Endothelial cell of umbilical vein (primary cell): ENCODE measurements around the gene CAMTA1. TPM values are rescaled to one million over a fixed set of nuclear protein-coding genes. Genes with fewer than 3 reads are reported as not detected.

Experiments used
- BruUV-seq: library from RNA; stranded (reverse); fragments of 400-500 nt; replicated peaks from 2 replicates; lab custom pipeline; 2021; lab: Mats Ljungman, UMichigan
- CTCF ChIA-PET: fragments of 300-600, 350-600 bp; sonication (Branson Sonifier 250); formaldehyde crosslinking; loops from one replicate; lab custom pipeline; 2021; ENCODE audit warnings: antibody characterized with exemption, inconsistent platforms; lab: Charles Lee
- POLR2A ChIA-PET: fragments of 300-600, 350-600 bp; sonication (Branson Sonifier 250); formaldehyde crosslinking; loops from one replicate; lab custom pipeline; 2021; ENCODE audit warnings: antibody characterized with exemption, inconsistent platforms; lab: Charles Lee
- DNase-seq: peaks from one replicate; pipeline ENCODE4 v3.0.0-alpha.2; 2011; ENCODE audit warnings: low read depth, low spot score
- FAIRE-seq: peaks from 2 replicates; lab custom pipeline; 2011; peaks lifted over from hg19 to GRCh38; lab: Jason Lieb, UNC
- H2AFZ ChIP-seq: 2 replicates; pipeline ENCODE4 v1.6.0; 2012; ENCODE audit warnings: low read depth, low read length, control low read depth, inconsistent platforms
- H3K27ac ChIP-seq: 2 replicates; pipeline ENCODE4 v1.5.1; 2011; ENCODE audit warnings: low read depth, mild to moderate bottlenecking, control low read depth, low read length, moderate library complexity; ENCODE audit not compliant: insufficient read depth
- H3K27me3 ChIP-seq, 2 experiments: 2 replicates each; pipeline versions ENCODE4 v1.6.0 to v1.6.1; 2011; ENCODE audit warnings: low read length in 2 of 2, mixed read lengths in 1 of 2; ENCODE audit not compliant: control insufficient read depth in 2 of 2, insufficient read depth in 2 of 2
- H3K36me3 ChIP-seq, 2 experiments: 2 replicates in 1 of 2; 3 replicates in 1 of 2; pipeline ENCODE4 v1.5.1; 2011; ENCODE audit warnings: low read length in 2 of 2, mild to moderate bottlenecking in 1 of 2, moderate library complexity in 1 of 2; ENCODE audit not compliant: control insufficient read depth in 2 of 2, insufficient read depth in 2 of 2; ENCODE audit errors: extremely low read depth in 1 of 2
- H3K4me1 ChIP-seq: 3 replicates; pipeline ENCODE4 v1.5.1; 2011; ENCODE audit warnings: mild to moderate bottlenecking, low read length; ENCODE audit not compliant: control insufficient read depth, insufficient read depth; ENCODE audit errors: extremely low read depth
- H3K4me2 ChIP-seq: 2 replicates; pipeline ENCODE4 v1.6.1; 2011; ENCODE audit warnings: low read length, control low read depth, mixed read lengths; ENCODE audit not compliant: insufficient read depth
- H3K4me3 ChIP-seq, 3 experiments: fragments of 200-600 bp in 1 of 3; sonication (generic), shearing (Covaris generic) in 1 of 3; replicated peaks in 1 of 3; 2 replicates each; pipeline ENCODE4 v1.5.1; 2011 to 2016; ENCODE audit warnings: control low read depth in 3 of 3, low read length in 3 of 3, mild to moderate bottlenecking in 2 of 3, inconsistent platforms in 1 of 3, low read depth in 1 of 3, moderate library complexity in 1 of 3; ENCODE audit not compliant: insufficient read depth in 1 of 3
- H3K79me2 ChIP-seq: 2 replicates; pipeline ENCODE4 v1.6.0; 2012; ENCODE audit warnings: low read length, inconsistent platforms; ENCODE audit not compliant: control insufficient read depth, insufficient read depth
- H3K9ac ChIP-seq: replicated peaks from 2 replicates; pipeline ENCODE3; 2011; ENCODE audit warnings: low read length, control low read depth; ENCODE audit not compliant: insufficient read depth; ENCODE audit errors: extremely low read depth
- H3K9me1 ChIP-seq: replicated peaks from 3 replicates; pipeline ENCODE4 v1.6.0; 2011; ENCODE audit warnings: mild to moderate bottlenecking, low read length; ENCODE audit not compliant: control insufficient read depth, insufficient read depth; ENCODE audit errors: extremely low read depth
- H3K9me3 ChIP-seq: replicated peaks from 2 replicates; pipeline ENCODE4 v1.5.1; 2012; ENCODE audit warnings: low read length, inconsistent platforms; ENCODE audit not compliant: control insufficient read depth, insufficient read depth
- H4K20me1 ChIP-seq: replicated peaks from 2 replicates; pipeline ENCODE3; 2011; ENCODE audit warnings: mild to moderate bottlenecking, low read length; ENCODE audit not compliant: control insufficient read depth, insufficient read depth; ENCODE audit errors: extremely low read depth
- EZH2 ChIP-seq: IDR thresholded peaks from 2 replicates; pipeline ENCODE4 v1.6.1; 2012; ENCODE audit warnings: borderline replicate concordance, low read depth, mild to moderate bottlenecking, moderate library complexity, low read length, inconsistent platforms; ENCODE audit not compliant: severe bottlenecking
- FOS ChIP-seq: IDR thresholded peaks from 2 replicates; pipeline ENCODE4 v1.6.1; 2011; ENCODE audit warnings: mild to moderate bottlenecking, low read length, moderate library complexity, borderline replicate concordance; ENCODE audit not compliant: insufficient read depth
- GATA2 ChIP-seq: IDR thresholded peaks from 2 replicates; pipeline ENCODE4 v1.7.0; 2011; ENCODE audit warnings: low read depth, mild to moderate bottlenecking, moderate library complexity, mixed read lengths, low read length; ENCODE audit not compliant: insufficient read length, insufficient read depth
- JUN ChIP-seq: IDR thresholded peaks from 2 replicates; pipeline ENCODE4 v1.6.1; 2011; ENCODE audit warnings: borderline replicate concordance, low read depth; ENCODE audit not compliant: insufficient read length, insufficient read depth
- MYC ChIP-seq: IDR thresholded peaks from one replicate; pipeline ENCODE4 v1.6.1; 2011; ENCODE audit warnings: mild to moderate bottlenecking, low read depth, low read length
- POLR2A ChIP-seq: IDR thresholded peaks from 2 replicates; pipeline ENCODE4 v1.6.1; 2012; ENCODE audit warnings: low read depth, mild to moderate bottlenecking, control low read depth, low read length
- POLR2AphosphoS5 ChIP-seq: IDR thresholded peaks from 2 replicates; pipeline ENCODE4 v1.6.1; 2012; ENCODE audit warnings: low read depth, mild to moderate bottlenecking, control low read depth, low read length, moderate library complexity; ENCODE audit not compliant: insufficient read depth
- dilution Hi-C: fragments of 300-500 bp; cut with MboI; formaldehyde crosslinking; loops from one replicate; pipeline ENCODE4 v1.15.0; 2019; ENCODE audit warnings: low sequenced_read_pairs; ENCODE audit not compliant: extremely low pct_ligation_motif_present
- intact Hi-C: fragments of 100-400 bp; cut with micrococcal nuclease; formaldehyde crosslinking; loops from one replicate; pipeline ENCODE4 v1.10.0; 2022
- polyA plus RNA-seq, 4 experiments: library from polyadenylated mRNA; depleted of rRNA in 3 of 4; stranded (reverse) in 3 of 4; unstranded in 1 of 4; fragments of >200 nt; gene quantifications; 2 replicates each; pipeline versions ENCODE4 v1.2.1 to v1.2.3, GENCODE V29; 2011 to 2012; ENCODE audit warnings: missing spikeins in 1 of 4
- total RNA-seq: library from RNA; stranded (reverse); gene quantifications from 2 replicates; pipeline ENCODE4 v1.2.3, GENCODE V29; 2021
- TF ChIP-seq, protein P1 (sequence below), 2 donors: IDR thresholded peaks; 1 replicate in 1 of 2; 2 replicates in 1 of 2; pipeline ENCODE4 v1.5.1; 2011; ENCODE audit warnings: low read length in 2 of 2, mild to moderate bottlenecking in 2 of 2, moderate library complexity in 2 of 2, control low read depth in 1 of 2, inconsistent platforms in 1 of 2, low read depth in 1 of 2; ENCODE audit not compliant: insufficient read depth in 1 of 2; ENCODE audit errors: extremely low read depth in 1 of 2
- TF ChIP-seq, protein P2 (sequence below): IDR thresholded peaks from 2 replicates; pipeline ENCODE4 v1.6.1; 2011; ENCODE audit not compliant: insufficient read depth, insufficient read length

CAMTA1 gene
- total and polyA plus RNA-seq, 2 donors (not counting 3 experiments of a cell fraction or from before 2014, with no cell fraction given), result 50.8 to 92.7 TPM

DNA sequence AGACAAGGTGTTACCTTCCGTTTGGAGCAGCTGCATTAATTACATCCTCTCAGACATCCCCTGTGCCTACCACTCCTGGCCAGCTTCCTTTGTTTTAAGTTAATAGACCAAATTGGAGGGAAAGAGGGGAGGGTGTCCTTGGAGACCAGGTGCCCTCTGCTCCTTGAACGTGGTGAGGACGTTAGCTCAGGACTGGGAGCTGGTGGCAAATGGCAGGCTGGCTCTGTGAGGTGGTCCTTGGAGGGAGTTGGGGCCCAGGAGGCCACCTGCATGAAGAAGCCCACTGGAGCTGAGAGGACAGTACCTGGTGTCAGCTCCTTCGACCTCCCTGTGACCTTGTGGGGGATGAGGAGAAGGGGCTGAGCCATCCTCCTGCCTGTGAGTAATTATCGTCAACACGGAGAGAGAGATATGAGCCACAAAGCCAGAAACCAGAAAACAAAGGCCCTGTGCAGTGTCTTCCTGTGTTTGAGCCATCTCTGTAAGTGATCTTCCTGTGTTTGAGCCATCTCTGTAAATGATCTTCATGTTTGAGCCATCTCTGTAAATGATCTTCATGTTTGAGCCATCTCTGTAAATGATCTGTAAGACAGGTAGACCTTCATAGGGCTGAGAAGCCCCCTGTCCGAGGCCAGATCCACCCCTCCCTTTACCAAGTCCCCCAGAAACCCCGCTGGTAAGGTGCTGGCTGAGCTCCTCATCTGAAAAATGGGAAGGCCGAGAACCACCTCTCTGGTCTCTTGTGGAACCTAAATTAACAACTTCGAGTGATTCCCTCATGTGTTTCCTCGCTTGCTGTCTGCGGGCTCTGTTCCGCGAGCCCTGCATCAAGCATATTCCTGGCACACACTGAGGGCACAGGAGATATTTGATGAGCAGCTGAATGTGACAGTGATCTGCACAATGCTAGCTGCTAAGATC is 126.0 kb downstream of the CAMTA1 start:
- peak; percentile 14 for DNase-seq
- CTCF ChIA-PET, result interaction anchor here (0.9 to 2.7 kb wide), 5 partner anchors 25 to 191 kb away, joined by 3 to 10 read pairs (median 3); no protein-coding TSS in a partner anchor
- Histone ChIP-seq H3K9me1 (no peaks in the 10 kb centered on the region), H3K4me1 (peaks cover 5% of the 10 kb centered on the region), H3K9ac (no peak overlapping the region), H3K27ac (no peak overlapping the region), H3K27me3 (no peaks in the 10 kb centered on the region), H3K36me3 (no peaks in the 10 kb centered on the region), H3K4me2 (no peak overlapping the region), H2AFZ (no peak overlapping the region), H4K20me1 (no peaks in the 10 kb centered on the region), H3K79me2 (no peaks in the 10 kb centered on the region), H3K9me3 (no peaks in the 10 kb centered on the region), H3K4me3 (no peak overlapping the region)
- BruUV-seq, result no TSS peak
- POLR2A ChIA-PET, result no interaction called here
- intact Hi-C loops (no loop called here), dilution Hi-C loops (no loop called here)
- FAIRE-seq, result no peak
- TF ChIP-seq EZH2 (no peak), JUN (no peak), POLR2A (no peak), FOS (no peak), MYC (no peak), POLR2AphosphoS5 (no peak), GATA2 (no peak)
- TF ChIP-seq, protein P1, sequence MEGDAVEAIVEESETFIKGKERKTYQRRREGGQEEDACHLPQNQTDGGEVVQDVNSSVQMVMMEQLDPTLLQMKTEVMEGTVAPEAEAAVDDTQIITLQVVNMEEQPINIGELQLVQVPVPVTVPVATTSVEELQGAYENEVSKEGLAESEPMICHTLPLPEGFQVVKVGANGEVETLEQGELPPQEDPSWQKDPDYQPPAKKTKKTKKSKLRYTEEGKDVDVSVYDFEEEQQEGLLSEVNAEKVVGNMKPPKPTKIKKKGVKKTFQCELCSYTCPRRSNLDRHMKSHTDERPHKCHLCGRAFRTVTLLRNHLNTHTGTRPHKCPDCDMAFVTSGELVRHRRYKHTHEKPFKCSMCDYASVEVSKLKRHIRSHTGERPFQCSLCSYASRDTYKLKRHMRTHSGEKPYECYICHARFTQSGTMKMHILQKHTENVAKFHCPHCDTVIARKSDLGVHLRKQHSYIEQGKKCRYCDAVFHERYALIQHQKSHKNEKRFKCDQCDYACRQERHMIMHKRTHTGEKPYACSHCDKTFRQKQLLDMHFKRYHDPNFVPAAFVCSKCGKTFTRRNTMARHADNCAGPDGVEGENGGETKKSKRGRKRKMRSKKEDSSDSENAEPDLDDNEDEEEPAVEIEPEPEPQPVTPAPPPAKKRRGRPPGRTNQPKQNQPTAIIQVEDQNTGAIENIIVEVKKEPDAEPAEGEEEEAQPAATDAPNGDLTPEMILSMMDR (IDR thresholded peaks at IDR 0.05; ENCODE audit: extremely low read depth in 1 of 2, insufficient read depth in 1 of 2, low read depth in 1 of 2, low read length in 2 of 2), result no peak
- TF ChIP-seq, protein P2, sequence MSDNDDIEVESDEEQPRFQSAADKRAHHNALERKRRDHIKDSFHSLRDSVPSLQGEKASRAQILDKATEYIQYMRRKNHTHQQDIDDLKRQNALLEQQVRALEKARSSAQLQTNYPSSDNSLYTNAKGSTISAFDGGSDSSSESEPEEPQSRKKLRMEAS, result no peak
